NCI-H748 treated with DMSO at 0.1 percent for 48 hours (cell line): ENCODE data around the gene SPTSSA.
A peak's percentile ranks its signal among the peaks of the same experiment; 100 is the strongest.
"Not testable (repeated sequence)": the region's sequence is repeated elsewhere in the genome, so short reads cannot be mapped to it uniquely, and the experiment has no call there.

Experiments
- DNase-seq: peaks from one replicate; lab custom pipeline; 2025; lab: John Stamatoyannopoulos, UW

SPTSSA gene

GRCh38 chr14:34426313-34427295, 35.4 kb downstream of the SPTSSA start:
- no peak for DNase-seq

GRCh38 chr14:34425095-34425851, 36.8 kb downstream of the SPTSSA start:
- no peak for DNase-seq

GRCh38 chr14:34424488-34424887, 37.6 kb downstream of the SPTSSA start:
- no peak for DNase-seq

GRCh38 chr14:34423445-34423844, 38.6 kb downstream of the SPTSSA start:
- no peak for DNase-seq

GRCh38 chr14:34420547-34421150, 41.4 kb downstream of the SPTSSA start:
- peak; percentile 25 for DNase-seq

GRCh38 chr14:34409721-34410120, 52.3 kb downstream of the SPTSSA start:
- DNase-seq, result no peak

GRCh38 chr14:34407951-34408350, 54.1 kb downstream of the SPTSSA start:
- DNase-seq, result no peak

GRCh38 chr14:34404416-34404815, 57.6 kb downstream of the SPTSSA start:
- DNase-seq, result no peak

- DNase-seq, result no peak
These were observed 58.4 kb downstream of the SPTSSA start for GRCh38 chr14:34403646-34404045.

- no peak for DNase-seq
These were observed 64.0 kb downstream of the SPTSSA start for GRCh38 chr14:34398024-34398423.

GRCh38 chr14:34387974-34388516, 74.0 kb downstream of the SPTSSA start:
- no peak for DNase-seq

GRCh38 chr14:34386865-34387485, 75.1 kb downstream of the SPTSSA start:
- DNase-seq, result no peak

GRCh38 chr14:34385881-34386280, 76.2 kb downstream of the SPTSSA start:
- DNase-seq, result not testable (repeated sequence)

- no peak for DNase-seq
These were observed 78.2 kb downstream of the SPTSSA start for GRCh38 chr14:34383839-34384238.
